HEK293 (cell line): ENCODE measurements around the gene IQCH.

ENCODE experiments used
- KLF16 ChIP-seq: fragments of 450-650 bp; formaldehyde crosslinking; IDR thresholded peaks from 2 replicates; pipeline ENCODE4 v1.5.1; 2017; ENCODE audit warnings: missing biosample characterization, missing genetic modification characterization
- RBAK ChIP-seq: fragments of 450-650 bp; formaldehyde crosslinking; IDR thresholded peaks from 2 replicates; pipeline ENCODE4 v1.5.1; 2016; ENCODE audit warnings: missing biosample characterization, missing genetic modification characterization
- REST ChIP-seq: fragments of 450-650 bp; formaldehyde crosslinking; IDR thresholded peaks from 2 replicates; pipeline ENCODE4 v1.5.1; 2016; ENCODE audit warnings: missing biosample characterization, missing genetic modification characterization
- SP2 ChIP-seq: fragments of 450-650 bp; formaldehyde crosslinking; IDR thresholded peaks from 2 replicates; pipeline ENCODE4 v1.5.1; 2016; ENCODE audit warnings: missing biosample characterization, missing genetic modification characterization
- ZNF132 ChIP-seq: fragments of 450-650 bp; formaldehyde crosslinking; IDR thresholded peaks from 2 replicates; pipeline ENCODE4 v1.5.1; 2017; ENCODE audit warnings: missing biosample characterization, missing genetic modification characterization, borderline replicate concordance
- ZNF138 ChIP-seq: fragments of 450-650 bp; formaldehyde crosslinking; IDR thresholded peaks from 2 replicates; pipeline ENCODE4 v1.5.1; 2016; ENCODE audit warnings: missing biosample characterization, missing genetic modification characterization, borderline replicate concordance
- ZNF175 ChIP-seq: fragments of 450-650 bp; formaldehyde crosslinking; IDR thresholded peaks from 2 replicates; pipeline ENCODE4 v1.5.1; 2016; ENCODE audit warnings: missing biosample characterization, missing genetic modification characterization
- ZNF202 ChIP-seq: fragments of 450-650 bp; formaldehyde crosslinking; IDR thresholded peaks from 2 replicates; pipeline ENCODE4 v1.5.1; 2016; ENCODE audit warnings: missing biosample characterization, missing genetic modification characterization, borderline replicate concordance
- ZNF24 ChIP-seq: fragments of 450-650 bp; formaldehyde crosslinking; IDR thresholded peaks from 2 replicates; pipeline ENCODE4 v1.5.1; 2016; ENCODE audit warnings: missing biosample characterization, missing genetic modification characterization
- ZNF335 ChIP-seq: fragments of 450-650 bp; formaldehyde crosslinking; conservative IDR thresholded peaks from 2 replicates; pipeline ENCODE4 v1.5.1; 2016; ENCODE audit warnings: missing biosample characterization, missing genetic modification characterization
- ZNF645 ChIP-seq: fragments of 450-650 bp; formaldehyde crosslinking; IDR thresholded peaks from 2 replicates; pipeline ENCODE4; 2016; ENCODE audit warnings: missing biosample characterization, missing genetic modification characterization
- ZSCAN30 ChIP-seq: fragments of 450-650 bp; IDR thresholded peaks from 2 replicates; pipeline ENCODE4 v1.5.1; 2018; ENCODE audit warnings: missing biosample characterization, mild to moderate bottlenecking, missing genetic modification characterization, moderate library complexity
- TF ChIP-seq, protein P1 (sequence below): fragments of 450-650 bp; formaldehyde crosslinking; IDR thresholded peaks from 2 replicates; pipeline ENCODE4 v1.5.1; 2016; ENCODE audit warnings: missing biosample characterization, missing genetic modification characterization
- TF ChIP-seq, protein P2 (sequence below): fragments of 450-650 bp; formaldehyde crosslinking; IDR thresholded peaks from 2 replicates; pipeline ENCODE4 v1.5.1; 2016; ENCODE audit warnings: missing biosample characterization, missing genetic modification characterization

- TF ChIP-seq, protein P1, sequence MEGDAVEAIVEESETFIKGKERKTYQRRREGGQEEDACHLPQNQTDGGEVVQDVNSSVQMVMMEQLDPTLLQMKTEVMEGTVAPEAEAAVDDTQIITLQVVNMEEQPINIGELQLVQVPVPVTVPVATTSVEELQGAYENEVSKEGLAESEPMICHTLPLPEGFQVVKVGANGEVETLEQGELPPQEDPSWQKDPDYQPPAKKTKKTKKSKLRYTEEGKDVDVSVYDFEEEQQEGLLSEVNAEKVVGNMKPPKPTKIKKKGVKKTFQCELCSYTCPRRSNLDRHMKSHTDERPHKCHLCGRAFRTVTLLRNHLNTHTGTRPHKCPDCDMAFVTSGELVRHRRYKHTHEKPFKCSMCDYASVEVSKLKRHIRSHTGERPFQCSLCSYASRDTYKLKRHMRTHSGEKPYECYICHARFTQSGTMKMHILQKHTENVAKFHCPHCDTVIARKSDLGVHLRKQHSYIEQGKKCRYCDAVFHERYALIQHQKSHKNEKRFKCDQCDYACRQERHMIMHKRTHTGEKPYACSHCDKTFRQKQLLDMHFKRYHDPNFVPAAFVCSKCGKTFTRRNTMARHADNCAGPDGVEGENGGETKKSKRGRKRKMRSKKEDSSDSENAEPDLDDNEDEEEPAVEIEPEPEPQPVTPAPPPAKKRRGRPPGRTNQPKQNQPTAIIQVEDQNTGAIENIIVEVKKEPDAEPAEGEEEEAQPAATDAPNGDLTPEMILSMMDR (tag by site-specific recombination) = no peak
- TF ChIP-seq SP2 (tag by site-specific recombination) = no peak
- TF ChIP-seq KLF16 (tag by site-specific recombination) = no peak
- no peak for TF ChIP-seq ZNF645 (tag by site-specific recombination)
- no peak for TF ChIP-seq RBAK (tag by site-specific recombination)
- no peak for TF ChIP-seq ZSCAN30 (tag by site-specific recombination)
- no peak for TF ChIP-seq ZNF202 (tag by site-specific recombination)
- TF ChIP-seq REST (tag by site-specific recombination) = no peak
- no peak for TF ChIP-seq ZNF175 (tag by site-specific recombination)
- TF ChIP-seq, protein P2, sequence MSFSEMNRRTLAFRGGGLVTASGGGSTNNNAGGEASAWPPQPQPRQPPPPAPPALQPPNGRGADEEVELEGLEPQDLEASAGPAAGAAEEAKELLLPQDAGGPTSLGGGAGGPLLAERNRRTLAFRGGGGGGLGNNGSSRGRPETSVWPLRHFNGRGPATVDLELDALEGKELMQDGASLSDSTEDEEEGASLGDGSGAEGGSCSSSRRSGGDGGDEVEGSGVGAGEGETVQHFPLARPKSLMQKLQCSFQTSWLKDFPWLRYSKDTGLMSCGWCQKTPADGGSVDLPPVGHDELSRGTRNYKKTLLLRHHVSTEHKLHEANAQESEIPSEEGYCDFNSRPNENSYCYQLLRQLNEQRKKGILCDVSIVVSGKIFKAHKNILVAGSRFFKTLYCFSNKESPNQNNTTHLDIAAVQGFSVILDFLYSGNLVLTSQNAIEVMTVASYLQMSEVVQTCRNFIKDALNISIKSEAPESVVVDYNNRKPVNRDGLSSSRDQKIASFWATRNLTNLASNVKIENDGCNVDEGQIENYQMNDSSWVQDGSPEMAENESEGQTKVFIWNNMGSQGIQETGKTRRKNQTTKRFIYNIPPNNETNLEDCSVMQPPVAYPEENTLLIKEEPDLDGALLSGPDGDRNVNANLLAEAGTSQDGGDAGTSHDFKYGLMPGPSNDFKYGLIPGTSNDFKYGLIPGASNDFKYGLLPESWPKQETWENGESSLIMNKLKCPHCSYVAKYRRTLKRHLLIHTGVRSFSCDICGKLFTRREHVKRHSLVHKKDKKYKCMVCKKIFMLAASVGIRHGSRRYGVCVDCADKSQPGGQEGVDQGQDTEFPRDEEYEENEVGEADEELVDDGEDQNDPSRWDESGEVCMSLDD = no peak
- no peak for TF ChIP-seq ZNF138 (tag by site-specific recombination)
- no peak for TF ChIP-seq ZNF132 (tag by site-specific recombination)
- no peak for TF ChIP-seq ZNF335 (tag by site-specific recombination)
- no peak for TF ChIP-seq ZNF24 (tag by site-specific recombination)
These were observed 3.3 kb upstream of the IQCH start for GRCh38 chr15:67251318-67251717.
